Astrocyte (in vitro differentiated cells and primary cell): ENCODE measurements around the gene USP13. TPM values are rescaled to one million over a fixed set of nuclear protein-coding genes. Genes with fewer than 3 reads are reported as not detected.

ENCODE experiments used
- DNase-seq: peaks from one replicate; pipeline ENCODE4 v3.0.0-alpha.2; 2010; ENCODE audit warnings: low read depth
- FAIRE-seq: peaks from 2 replicates; lab custom pipeline; 2011; peaks lifted over from hg19 to GRCh38; lab: Jason Lieb, UNC
- H2AFZ ChIP-seq: 2 replicates; pipeline ENCODE4 v1.6.0; 2012; ENCODE audit warnings: low read depth, low read length, inconsistent platforms
- H3K27ac ChIP-seq: 2 replicates; pipeline ENCODE4 v1.5.1; 2011; ENCODE audit warnings: low read depth, low read length, inconsistent platforms
- H3K27me3 ChIP-seq: 2 replicates; pipeline ENCODE4 v1.6.0; 2011; ENCODE audit warnings: low read length, inconsistent platforms; ENCODE audit not compliant: insufficient read depth
- H3K36me3 ChIP-seq: 2 replicates; pipeline ENCODE4 v1.5.1; 2011; ENCODE audit warnings: low read length, inconsistent platforms; ENCODE audit not compliant: insufficient read depth
- H3K4me1 ChIP-seq: 2 replicates; pipeline ENCODE4 v1.5.1; 2011; ENCODE audit warnings: low read length, inconsistent platforms; ENCODE audit not compliant: insufficient read depth
- H3K4me2 ChIP-seq: 2 replicates; pipeline ENCODE4 v1.6.0; 2012; ENCODE audit warnings: low read length, inconsistent platforms
- H3K4me3 ChIP-seq: 2 replicates; pipeline ENCODE4 v1.5.1; 2011; ENCODE audit warnings: low read depth, mild to moderate bottlenecking, low read length, inconsistent platforms; ENCODE audit not compliant: insufficient read depth
- H3K79me2 ChIP-seq: 2 replicates; pipeline ENCODE4 v1.6.0; 2012; ENCODE audit warnings: mild to moderate bottlenecking, low read length, inconsistent platforms; ENCODE audit not compliant: insufficient read depth
- H3K9ac ChIP-seq: 2 replicates; pipeline ENCODE4 v1.6.0; 2012; ENCODE audit warnings: mild to moderate bottlenecking, low read length, inconsistent platforms
- H3K9me3 ChIP-seq: 2 replicates; pipeline ENCODE4 v1.5.1; 2012; ENCODE audit warnings: low read depth, mild to moderate bottlenecking, low read length, inconsistent platforms; ENCODE audit not compliant: insufficient read depth
- H4K20me1 ChIP-seq: 2 replicates; pipeline ENCODE4 v1.6.0; 2012; ENCODE audit warnings: low read length, inconsistent platforms; ENCODE audit not compliant: insufficient read depth
- H3K27ac Mint-ChIP-seq: one replicate; pipeline ENCODE4 v1.8.0; 2021; ENCODE audit warnings: mild to moderate bottlenecking, mixed read lengths; ENCODE audit not compliant: unreplicated experiment
- H3K27me3 Mint-ChIP-seq: one replicate; pipeline ENCODE4 v1.8.0; 2021; ENCODE audit warnings: low read depth, mixed read lengths; ENCODE audit not compliant: unreplicated experiment
- H3K36me3 Mint-ChIP-seq: one replicate; pipeline ENCODE4 v1.8.0; 2021; ENCODE audit warnings: low read depth, mixed read lengths; ENCODE audit not compliant: unreplicated experiment
- H3K4me1 Mint-ChIP-seq: one replicate; pipeline ENCODE4 v1.8.0; 2021; ENCODE audit warnings: low read depth, mixed read lengths; ENCODE audit not compliant: unreplicated experiment
- H3K4me3 Mint-ChIP-seq: one replicate; pipeline ENCODE4 v1.8.0; 2021; ENCODE audit warnings: mild to moderate bottlenecking, moderate library complexity, mixed read lengths; ENCODE audit not compliant: unreplicated experiment
- H3K9me3 Mint-ChIP-seq: one replicate; pipeline ENCODE4 v1.8.0; 2021; ENCODE audit warnings: mild to moderate bottlenecking, mixed read lengths; ENCODE audit not compliant: unreplicated experiment
- EZH2 ChIP-seq: IDR thresholded peaks from 2 replicates; pipeline ENCODE4 v1.6.1; 2012; ENCODE audit warnings: mild to moderate bottlenecking, low read length, inconsistent platforms; ENCODE audit not compliant: insufficient read depth
- total RNA-seq: library from RNA; stranded (reverse); gene quantifications from 2 replicates; pipeline ENCODE4 v1.2.1, GENCODE V29; 2021
- TF ChIP-seq, protein P1 (sequence below): IDR thresholded peaks from 2 replicates; pipeline ENCODE4 v1.5.1; 2011; ENCODE audit warnings: low read depth, mild to moderate bottlenecking, inconsistent platforms, low read length, moderate library complexity; ENCODE audit not compliant: insufficient read depth

The USP13 gene
- total RNA-seq, 1 donor from 2014 or later, result 7.4 TPM

DNA sequence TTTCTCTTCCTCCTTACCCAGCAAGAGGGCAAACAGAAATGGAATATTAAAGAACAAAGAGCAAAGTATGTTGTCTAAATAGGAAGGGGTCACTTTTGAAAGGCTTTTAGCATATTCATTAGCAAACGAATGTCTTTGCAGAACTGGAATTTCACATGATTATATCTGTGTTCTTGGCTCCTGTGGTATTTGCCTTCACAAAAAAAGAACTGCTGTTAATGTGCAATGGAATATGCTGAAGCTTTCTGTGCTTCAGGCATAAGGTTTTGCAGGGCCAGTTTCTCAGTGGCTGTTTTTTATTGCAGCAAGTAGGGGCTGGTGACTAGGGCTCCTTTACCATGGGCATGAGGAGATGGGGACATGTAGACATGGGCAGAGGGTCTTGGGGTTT is 173.4 kb downstream of the USP13 start:
- H3K79me2 ChIP-seq, result no peaks in the 10 kb centered on the region
- H4K20me1 ChIP-seq, result no peaks in the 10 kb centered on the region
- H3K27ac ChIP-seq, result no peak overlapping the region
- H2AFZ ChIP-seq, result no peak overlapping the region
- TF ChIP-seq EZH2, result no peak
- TF ChIP-seq, protein P1, sequence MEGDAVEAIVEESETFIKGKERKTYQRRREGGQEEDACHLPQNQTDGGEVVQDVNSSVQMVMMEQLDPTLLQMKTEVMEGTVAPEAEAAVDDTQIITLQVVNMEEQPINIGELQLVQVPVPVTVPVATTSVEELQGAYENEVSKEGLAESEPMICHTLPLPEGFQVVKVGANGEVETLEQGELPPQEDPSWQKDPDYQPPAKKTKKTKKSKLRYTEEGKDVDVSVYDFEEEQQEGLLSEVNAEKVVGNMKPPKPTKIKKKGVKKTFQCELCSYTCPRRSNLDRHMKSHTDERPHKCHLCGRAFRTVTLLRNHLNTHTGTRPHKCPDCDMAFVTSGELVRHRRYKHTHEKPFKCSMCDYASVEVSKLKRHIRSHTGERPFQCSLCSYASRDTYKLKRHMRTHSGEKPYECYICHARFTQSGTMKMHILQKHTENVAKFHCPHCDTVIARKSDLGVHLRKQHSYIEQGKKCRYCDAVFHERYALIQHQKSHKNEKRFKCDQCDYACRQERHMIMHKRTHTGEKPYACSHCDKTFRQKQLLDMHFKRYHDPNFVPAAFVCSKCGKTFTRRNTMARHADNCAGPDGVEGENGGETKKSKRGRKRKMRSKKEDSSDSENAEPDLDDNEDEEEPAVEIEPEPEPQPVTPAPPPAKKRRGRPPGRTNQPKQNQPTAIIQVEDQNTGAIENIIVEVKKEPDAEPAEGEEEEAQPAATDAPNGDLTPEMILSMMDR, result no peak
- Mint-ChIP-seq H3K36me3 (no peaks in the 10 kb centered on the region), H3K4me3 (no peak overlapping the region), H3K27ac (no peak overlapping the region), H3K4me1 (no peaks in the 10 kb centered on the region), H3K27me3 (peaks cover 4% of the 10 kb centered on the region), H3K9me3 (no peaks in the 10 kb centered on the region)
- no peak overlapping the region for H3K9ac ChIP-seq
- no peak overlapping the region for H3K4me2 ChIP-seq
- no peaks in the 10 kb centered on the region for H3K36me3 ChIP-seq
- H3K4me3 ChIP-seq, result no peak overlapping the region
- H3K4me1 ChIP-seq, result no peaks in the 10 kb centered on the region
- H3K27me3 ChIP-seq, result no peaks in the 10 kb centered on the region
- no peaks in the 10 kb centered on the region for H3K9me3 ChIP-seq
- FAIRE-seq, result no peak
- no peak for DNase-seq

DNA sequence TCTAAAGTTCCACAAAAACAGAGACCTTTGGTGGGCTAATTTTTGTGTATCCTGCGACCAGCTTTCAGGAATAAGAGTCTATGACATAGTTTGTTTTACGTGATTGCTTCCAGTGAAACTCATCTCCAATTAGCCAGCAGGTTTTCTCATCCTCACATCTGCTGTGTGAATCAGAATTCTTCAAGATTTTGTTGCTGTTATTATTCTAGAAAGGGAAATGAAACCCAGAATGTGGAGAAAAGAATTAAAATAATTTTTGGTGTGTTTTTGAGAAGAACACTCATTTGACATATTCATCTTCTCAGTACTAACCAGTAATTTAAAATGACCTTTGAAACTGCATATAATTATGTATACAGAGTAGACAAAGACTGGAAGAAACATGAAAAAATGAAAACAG is 175.9 kb downstream of the USP13 start:
- Mint-ChIP-seq H3K27me3 (peaks cover 4% of the 10 kb centered on the region), H3K4me1 (no peaks in the 10 kb centered on the region), H3K9me3 (no peaks in the 10 kb centered on the region), H3K4me3 (no peak overlapping the region), H3K27ac (no peak overlapping the region), H3K36me3 (no peaks in the 10 kb centered on the region)
- no peaks in the 10 kb centered on the region for H4K20me1 ChIP-seq
- H3K9ac ChIP-seq, result no peak overlapping the region
- DNase-seq (no peak), FAIRE-seq (no peak)
- no peaks in the 10 kb centered on the region for H3K4me1 ChIP-seq
- no peaks in the 10 kb centered on the region for H3K27me3 ChIP-seq
- no peak overlapping the region for H3K4me2 ChIP-seq
- TF ChIP-seq EZH2, result no peak
- TF ChIP-seq, protein P1, result no peak
- H3K27ac ChIP-seq, result no peak overlapping the region
- no peak overlapping the region for H2AFZ ChIP-seq
- no peaks in the 10 kb centered on the region for H3K79me2 ChIP-seq
- no peaks in the 10 kb centered on the region for H3K9me3 ChIP-seq
- no peaks in the 10 kb centered on the region for H3K36me3 ChIP-seq
- H3K4me3 ChIP-seq, result no peak overlapping the region

DNA sequence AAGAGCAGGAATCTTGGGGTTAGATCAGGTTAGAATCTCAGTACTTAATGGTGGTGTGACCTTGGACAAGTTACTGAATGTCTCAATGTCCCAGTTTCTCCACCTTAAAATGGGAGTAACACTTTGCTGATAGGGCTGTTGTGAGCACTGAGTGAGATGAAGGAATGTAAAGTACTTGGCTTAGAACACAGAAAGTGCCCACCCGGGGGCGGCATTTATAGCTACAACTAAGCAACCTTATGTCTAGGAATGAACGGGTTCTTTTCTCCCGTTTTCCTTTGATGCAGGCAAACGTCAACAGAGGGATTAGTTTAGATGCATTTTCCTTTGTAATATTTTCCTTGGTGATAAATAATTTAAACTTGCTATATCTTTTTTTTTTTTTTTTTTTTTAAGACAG is 176.6 kb downstream of the USP13 start:
- Histone ChIP-seq H3K4me3 (no peak overlapping the region), H4K20me1 (no peaks in the 10 kb centered on the region), H3K9me3 (no peaks in the 10 kb centered on the region), H2AFZ (no peak overlapping the region), H3K36me3 (no peaks in the 10 kb centered on the region), H3K79me2 (no peaks in the 10 kb centered on the region), H3K4me2 (no peak overlapping the region), H3K9ac (no peak overlapping the region), H3K27me3 (no peaks in the 10 kb centered on the region), H3K4me1 (no peaks in the 10 kb centered on the region), H3K27ac (no peak overlapping the region)
- Mint-ChIP-seq H3K36me3 (no peaks in the 10 kb centered on the region), H3K27ac (no peak overlapping the region), H3K9me3 (peaks cover 2% of the 10 kb centered on the region), H3K4me1 (no peaks in the 10 kb centered on the region), H3K4me3 (no peak overlapping the region), H3K27me3 (peaks cover 4% of the 10 kb centered on the region)
- FAIRE-seq (no peak), DNase-seq (no peak)
- TF ChIP-seq, protein P1, result no peak
- no peak for TF ChIP-seq EZH2
